ENCODE measurements around the gene CABLES1. TPM values are rescaled to one million over a fixed set of nuclear protein-coding genes. Genes with fewer than 3 reads are reported as not detected.

The CABLES1 gene
- total and polyA plus RNA-seq, 2 of the 8 experiments (the other 6 are each of a cell fraction or from before 2014, with no cell fraction given): 9.2 to 26.4 TPM

GRCh38 chr18:23163786-23164533 lies 28.7 kb downstream of the CABLES1 start (continued):
- TF ChIP-seq, protein P1, sequence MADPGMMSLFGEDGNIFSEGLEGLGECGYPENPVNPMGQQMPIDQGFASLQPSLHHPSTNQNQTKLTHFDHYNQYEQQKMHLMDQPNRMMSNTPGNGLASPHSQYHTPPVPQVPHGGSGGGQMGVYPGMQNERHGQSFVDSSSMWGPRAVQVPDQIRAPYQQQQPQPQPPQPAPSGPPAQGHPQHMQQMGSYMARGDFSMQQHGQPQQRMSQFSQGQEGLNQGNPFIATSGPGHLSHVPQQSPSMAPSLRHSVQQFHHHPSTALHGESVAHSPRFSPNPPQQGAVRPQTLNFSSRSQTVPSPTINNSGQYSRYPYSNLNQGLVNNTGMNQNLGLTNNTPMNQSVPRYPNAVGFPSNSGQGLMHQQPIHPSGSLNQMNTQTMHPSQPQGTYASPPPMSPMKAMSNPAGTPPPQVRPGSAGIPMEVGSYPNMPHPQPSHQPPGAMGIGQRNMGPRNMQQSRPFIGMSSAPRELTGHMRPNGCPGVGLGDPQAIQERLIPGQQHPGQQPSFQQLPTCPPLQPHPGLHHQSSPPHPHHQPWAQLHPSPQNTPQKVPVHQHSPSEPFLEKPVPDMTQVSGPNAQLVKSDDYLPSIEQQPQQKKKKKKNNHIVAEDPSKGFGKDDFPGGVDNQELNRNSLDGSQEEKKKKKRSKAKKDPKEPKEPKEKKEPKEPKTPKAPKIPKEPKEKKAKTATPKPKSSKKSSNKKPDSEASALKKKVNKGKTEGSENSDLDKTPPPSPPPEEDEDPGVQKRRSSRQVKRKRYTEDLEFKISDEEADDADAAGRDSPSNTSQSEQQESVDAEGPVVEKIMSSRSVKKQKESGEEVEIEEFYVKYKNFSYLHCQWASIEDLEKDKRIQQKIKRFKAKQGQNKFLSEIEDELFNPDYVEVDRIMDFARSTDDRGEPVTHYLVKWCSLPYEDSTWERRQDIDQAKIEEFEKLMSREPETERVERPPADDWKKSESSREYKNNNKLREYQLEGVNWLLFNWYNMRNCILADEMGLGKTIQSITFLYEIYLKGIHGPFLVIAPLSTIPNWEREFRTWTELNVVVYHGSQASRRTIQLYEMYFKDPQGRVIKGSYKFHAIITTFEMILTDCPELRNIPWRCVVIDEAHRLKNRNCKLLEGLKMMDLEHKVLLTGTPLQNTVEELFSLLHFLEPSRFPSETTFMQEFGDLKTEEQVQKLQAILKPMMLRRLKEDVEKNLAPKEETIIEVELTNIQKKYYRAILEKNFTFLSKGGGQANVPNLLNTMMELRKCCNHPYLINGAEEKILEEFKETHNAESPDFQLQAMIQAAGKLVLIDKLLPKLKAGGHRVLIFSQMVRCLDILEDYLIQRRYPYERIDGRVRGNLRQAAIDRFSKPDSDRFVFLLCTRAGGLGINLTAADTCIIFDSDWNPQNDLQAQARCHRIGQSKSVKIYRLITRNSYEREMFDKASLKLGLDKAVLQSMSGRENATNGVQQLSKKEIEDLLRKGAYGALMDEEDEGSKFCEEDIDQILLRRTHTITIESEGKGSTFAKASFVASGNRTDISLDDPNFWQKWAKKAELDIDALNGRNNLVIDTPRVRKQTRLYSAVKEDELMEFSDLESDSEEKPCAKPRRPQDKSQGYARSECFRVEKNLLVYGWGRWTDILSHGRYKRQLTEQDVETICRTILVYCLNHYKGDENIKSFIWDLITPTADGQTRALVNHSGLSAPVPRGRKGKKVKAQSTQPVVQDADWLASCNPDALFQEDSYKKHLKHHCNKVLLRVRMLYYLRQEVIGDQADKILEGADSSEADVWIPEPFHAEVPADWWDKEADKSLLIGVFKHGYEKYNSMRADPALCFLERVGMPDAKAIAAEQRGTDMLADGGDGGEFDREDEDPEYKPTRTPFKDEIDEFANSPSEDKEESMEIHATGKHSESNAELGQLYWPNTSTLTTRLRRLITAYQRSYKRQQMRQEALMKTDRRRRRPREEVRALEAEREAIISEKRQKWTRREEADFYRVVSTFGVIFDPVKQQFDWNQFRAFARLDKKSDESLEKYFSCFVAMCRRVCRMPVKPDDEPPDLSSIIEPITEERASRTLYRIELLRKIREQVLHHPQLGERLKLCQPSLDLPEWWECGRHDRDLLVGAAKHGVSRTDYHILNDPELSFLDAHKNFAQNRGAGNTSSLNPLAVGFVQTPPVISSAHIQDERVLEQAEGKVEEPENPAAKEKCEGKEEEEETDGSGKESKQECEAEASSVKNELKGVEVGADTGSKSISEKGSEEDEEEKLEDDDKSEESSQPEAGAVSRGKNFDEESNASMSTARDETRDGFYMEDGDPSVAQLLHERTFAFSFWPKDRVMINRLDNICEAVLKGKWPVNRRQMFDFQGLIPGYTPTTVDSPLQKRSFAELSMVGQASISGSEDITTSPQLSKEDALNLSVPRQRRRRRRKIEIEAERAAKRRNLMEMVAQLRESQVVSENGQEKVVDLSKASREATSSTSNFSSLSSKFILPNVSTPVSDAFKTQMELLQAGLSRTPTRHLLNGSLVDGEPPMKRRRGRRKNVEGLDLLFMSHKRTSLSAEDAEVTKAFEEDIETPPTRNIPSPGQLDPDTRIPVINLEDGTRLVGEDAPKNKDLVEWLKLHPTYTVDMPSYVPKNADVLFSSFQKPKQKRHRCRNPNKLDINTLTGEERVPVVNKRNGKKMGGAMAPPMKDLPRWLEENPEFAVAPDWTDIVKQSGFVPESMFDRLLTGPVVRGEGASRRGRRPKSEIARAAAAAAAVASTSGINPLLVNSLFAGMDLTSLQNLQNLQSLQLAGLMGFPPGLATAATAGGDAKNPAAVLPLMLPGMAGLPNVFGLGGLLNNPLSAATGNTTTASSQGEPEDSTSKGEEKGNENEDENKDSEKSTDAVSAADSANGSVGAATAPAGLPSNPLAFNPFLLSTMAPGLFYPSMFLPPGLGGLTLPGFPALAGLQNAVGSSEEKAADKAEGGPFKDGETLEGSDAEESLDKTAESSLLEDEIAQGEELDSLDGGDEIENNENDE (IDR thresholded peaks at IDR 0.05; ENCODE audit: insufficient replicate concordance, low read length): no peak
- no peak for TF ChIP-seq HDAC6 (IDR thresholded peaks at IDR 0.05; ENCODE audit: low read depth, low read length)
- TF ChIP-seq TBP (IDR thresholded peaks at IDR 0.05; ENCODE audit: low read depth, low read length): no peak
- TF ChIP-seq BACH1 (IDR thresholded peaks at IDR 0.05; ENCODE audit: low read length): no peak
- no peak for TF ChIP-seq YY1 (IDR thresholded peaks at IDR 0.05; ENCODE audit: low read depth, low read length)
